ENCODE results near the gene KIF3C. TPM values are rescaled to one million over a fixed set of nuclear protein-coding genes. Genes with fewer than 3 reads are reported as not detected.

Gene KIF3C
- total and polyA plus RNA-seq, 2 experiments from 2014 or later = 5.4 to 5.6 TPM

GRCh38 chr2:25983735-25984134 lies 1.4 kb upstream of the KIF3C start:
- DNase-seq (ENCODE audit: low read depth in 1 of 2, low spot score in 1 of 2) = no peak
- TF ChIP-seq CTCF (IDR thresholded peaks at IDR 0.05; ENCODE audit: low read depth, low read length) = no peak
- Histone ChIP-seq H3K27me3 (peaks cover 32% of the 10 kb centered on the region), H3K36me3 (no peaks in the 10 kb centered on the region), H3K9me3 (ENCODE audit: low read depth) (no peaks in the 10 kb centered on the region), H3K4me1 (ENCODE audit: low read depth) (no peaks in the 10 kb centered on the region), H3K4me3 (no peak overlapping the region), H3K27ac (no peak overlapping the region)

GRCh38 chr2:25982968-25983280 lies 627 bp upstream of the KIF3C start:
- H3K9me3 ChIP-seq (ENCODE audit: low read depth) = no peaks in the 10 kb centered on the region
- no peak overlapping the region for H3K27ac ChIP-seq
- peaks cover 27% of the 10 kb centered on the region for H3K27me3 ChIP-seq
- no peak for DNase-seq (ENCODE audit: low read depth in 1 of 2, low spot score in 1 of 2)
- no peaks in the 10 kb centered on the region for H3K36me3 ChIP-seq
- H3K4me1 ChIP-seq (ENCODE audit: low read depth) = no peaks in the 10 kb centered on the region
- peak overlapping the region; percentile 60 for H3K4me3 ChIP-seq
- no peak for TF ChIP-seq CTCF (IDR thresholded peaks at IDR 0.05; ENCODE audit: low read depth, low read length)

- Histone ChIP-seq H3K27me3 (peaks cover 22% of the 10 kb centered on the region), H3K4me1 (ENCODE audit: low read depth) (no peaks in the 10 kb centered on the region), H3K4me3 (peak overlapping the region; percentile 60), H3K27ac (no peak overlapping the region), H3K36me3 (no peaks in the 10 kb centered on the region), H3K9me3 (ENCODE audit: low read depth) (no peaks in the 10 kb centered on the region)
- no peak for TF ChIP-seq CTCF (IDR thresholded peaks at IDR 0.05; ENCODE audit: low read depth, low read length)
- peak; percentile 23 to 39 for DNase-seq (ENCODE audit: low read depth in 1 of 2, low spot score in 1 of 2)
Observed at GRCh38 chr2:25981596-25982272, 563 bp downstream of the KIF3C start.

- TF ChIP-seq CTCF (IDR thresholded peaks at IDR 0.05; ENCODE audit: low read depth, low read length) = no peak
- no peak overlapping the region for H3K4me3 ChIP-seq
- H3K9me3 ChIP-seq (ENCODE audit: low read depth) = no peaks in the 10 kb centered on the region
- no peak overlapping the region for H3K27ac ChIP-seq
- H3K36me3 ChIP-seq = no peaks in the 10 kb centered on the region
- DNase-seq (ENCODE audit: low read depth in 1 of 2, low spot score in 1 of 2) = no peak
- peaks cover 19% of the 10 kb centered on the region for H3K27me3 ChIP-seq
- no peaks in the 10 kb centered on the region for H3K4me1 ChIP-seq (ENCODE audit: low read depth)
Observed at GRCh38 chr2:25980951-25981350, 1.3 kb downstream of the KIF3C start.

- H3K36me3 ChIP-seq = no peaks in the 10 kb centered on the region
Observed at GRCh38 chr2:25980076-25980887, 2.0 kb downstream of the KIF3C start.

More at GRCh38 chr2:25980076-25980887, 2.0 kb downstream of the KIF3C start:
- Histone ChIP-seq H3K4me3 (no peak overlapping the region), H3K27me3 (peaks cover 16% of the 10 kb centered on the region), H3K27ac (no peak overlapping the region), H3K9me3 (ENCODE audit: low read depth) (no peaks in the 10 kb centered on the region), H3K4me1 (ENCODE audit: low read depth) (no peaks in the 10 kb centered on the region)
- DNase-seq (ENCODE audit: low read depth in 1 of 2, low spot score in 1 of 2) = no peak
- no peak for TF ChIP-seq CTCF (IDR thresholded peaks at IDR 0.05; ENCODE audit: low read depth, low read length)
